ENCODE results near the gene JMJD6.

GRCh38 chr17:76723812-76724211 is 2.6 kb downstream of the JMJD6 start:
- no peak for TF ChIP-seq CTCF (IDR thresholded peaks at IDR 0.05 in 2 of 3, conservative IDR thresholded peaks at IDR 0.05 in 1 of 3; ENCODE audit: borderline replicate concordance in 1 of 3, insufficient read depth in 1 of 3, low read depth in 2 of 3, low read length in 2 of 3)
- no peak for TF ChIP-seq POLR2AphosphoS5 (IDR thresholded peaks at IDR 0.05; ENCODE audit: low read depth, low read length)
- TF ChIP-seq POLR2A (IDR thresholded peaks at IDR 0.05; ENCODE audit: borderline replicate concordance, extremely low read depth, insufficient read depth, insufficient read length): no peak
- no peak for TF ChIP-seq SP1 (IDR thresholded peaks at IDR 0.05; ENCODE audit: low read depth)
- no peak for TF ChIP-seq EZH2 (IDR thresholded peaks at IDR 0.05)
